HUES64 (cell line): Measurements from ENCODE around the gene PRPF19.

Experiments used
- H3K27ac ChIP-seq: 2 replicates; pipeline ENCODE4 v1.7.0; 2013; ENCODE audit warnings: low read depth, low read length, inconsistent platforms
- H3K27me3 ChIP-seq: 2 replicates; pipeline ENCODE4 v1.6.1; 2013; ENCODE audit warnings: mild to moderate bottlenecking, low read length; ENCODE audit not compliant: insufficient read depth
- H3K36me3 ChIP-seq: 2 replicates; pipeline ENCODE4 v1.6.1; 2013; ENCODE audit warnings: mild to moderate bottlenecking, low read length; ENCODE audit not compliant: insufficient read depth
- H3K4me1 ChIP-seq: 2 replicates; pipeline ENCODE4 v1.6.1; 2013; ENCODE audit warnings: mild to moderate bottlenecking, low read length, moderate library complexity; ENCODE audit not compliant: insufficient read depth
- H3K4me3 ChIP-seq: 2 replicates; pipeline ENCODE4 v1.5.1; 2013; ENCODE audit warnings: mild to moderate bottlenecking, low read length, moderate library complexity
- H3K9ac ChIP-seq: 2 replicates; pipeline ENCODE4 v1.6.1; 2013; ENCODE audit warnings: mild to moderate bottlenecking, low read depth, low read length
- H3K9me3 ChIP-seq: 2 replicates; pipeline ENCODE4 v1.6.1; 2013; ENCODE audit warnings: low read depth, low read length; ENCODE audit not compliant: insufficient read depth
- WGBS: fragments of 150-250, 120-280 bp; methylation state at CpG from one replicate; pipeline ENCODE4 v1.1.7; 2013; ENCODE audit warnings: missing lambda C conversion rate; 5-methylcytosine and 5-hydroxymethylcytosine counted together

PRPF19 gene

GRCh38 chr11:60862171-60862570, 44.2 kb downstream of the PRPF19 start:
- H3K36me3 ChIP-seq: no peaks in the 10 kb centered on the region
- H3K4me3 ChIP-seq: no peak overlapping the region
- H3K9ac ChIP-seq: no peak overlapping the region
- H3K4me1 ChIP-seq: no peaks in the 10 kb centered on the region
- no peaks in the 10 kb centered on the region for H3K27me3 ChIP-seq
- WGBS: 94% methylated on average over 9 of the region's 9 CpGs
- no peaks in the 10 kb centered on the region for H3K9me3 ChIP-seq
- H3K27ac ChIP-seq: no peak overlapping the region

- Histone ChIP-seq H3K4me3 (no peak overlapping the region), H3K4me1 (no peaks in the 10 kb centered on the region), H3K27ac (no peak overlapping the region), H3K36me3 (no peaks in the 10 kb centered on the region), H3K9ac (no peak overlapping the region), H3K27me3 (peaks cover 4% of the 10 kb centered on the region; the same call in 1 of the 2 replicates), H3K9me3 (no peaks in the 10 kb centered on the region)
- 77% methylated on average over 7 of the region's 7 CpGs for WGBS
Measured at GRCh38 chr11:60860943-60861342, 45.4 kb downstream of the PRPF19 start.

GRCh38 chr11:60859616-60860250, 46.7 kb downstream of the PRPF19 start:
- 94% methylated on average over 15 of the region's 15 CpGs for WGBS
- peaks cover 4% of the 10 kb centered on the region; the same call in 1 of the 2 replicates for H3K27me3 ChIP-seq
- no peaks in the 10 kb centered on the region for H3K36me3 ChIP-seq
- H3K27ac ChIP-seq: no peak overlapping the region
- no peaks in the 10 kb centered on the region for H3K9me3 ChIP-seq
- no peak overlapping the region for H3K4me3 ChIP-seq
- H3K9ac ChIP-seq: no peak overlapping the region
- no peaks in the 10 kb centered on the region for H3K4me1 ChIP-seq

GRCh38 chr11:60858731-60859464, 47.5 kb downstream of the PRPF19 start:
- WGBS: 88% methylated on average over 4 of the region's 4 CpGs
- Histone ChIP-seq H3K27me3 (peaks cover 10% of the 10 kb centered on the region), H3K4me3 (no peak overlapping the region), H3K4me1 (no peaks in the 10 kb centered on the region), H3K9me3 (no peaks in the 10 kb centered on the region), H3K27ac (no peak overlapping the region), H3K9ac (no peak overlapping the region), H3K36me3 (no peaks in the 10 kb centered on the region)

- Histone ChIP-seq H3K36me3 (no peaks in the 10 kb centered on the region), H3K9ac (no peak overlapping the region), H3K4me3 (no peak overlapping the region), H3K4me1 (no peaks in the 10 kb centered on the region), H3K9me3 (no peaks in the 10 kb centered on the region), H3K27me3 (peaks cover 17% of the 10 kb centered on the region), H3K27ac (no peak overlapping the region)
- 91% methylated on average over 8 of the region's 8 CpGs for WGBS
Measured at GRCh38 chr11:60858236-60858635, 48.1 kb downstream of the PRPF19 start.

- Histone ChIP-seq H3K27me3 (peaks cover 23% of the 10 kb centered on the region), H3K9ac (no peak overlapping the region; the same call in 1 of the 2 replicates), H3K4me3 (no peak overlapping the region), H3K27ac (no peak overlapping the region), H3K36me3 (no peaks in the 10 kb centered on the region), H3K9me3 (no peaks in the 10 kb centered on the region), H3K4me1 (no peaks in the 10 kb centered on the region)
- WGBS: 97% methylated on average over 5 of the region's 5 CpGs
Measured at GRCh38 chr11:60857378-60858232, 48.8 kb downstream of the PRPF19 start.

- Histone ChIP-seq H3K36me3 (peaks cover 7% of the 10 kb centered on the region), H3K4me1 (0 out of 2 replicates have a peak, but pooled peaks cover 9% of the 10 kb centered on the region), H3K9me3 (no peaks in the 10 kb centered on the region), H3K4me3 (no peak within 1 kb of the TSS), H3K9ac (no peak within 1 kb of the TSS), H3K27me3 (peaks cover 33% of the 10 kb centered on the region), H3K27ac (no peak within 1 kb of the TSS)
- WGBS: 89% methylated on average over 13 of the region's 14 CpGs
Measured at GRCh38 chr11:60855726-60856633, 50.4 kb downstream of the PRPF19 start, which contains the start of gene PTGDR2. TSS of gene PTGDR2 (minus strand) at chr11:60855950. CDS start at chr11:60853722, 2,228 bp downstream.

GRCh38 chr11:60854847-60855725, 51.3 kb downstream of the PRPF19 start:
- WGBS: 82% methylated on average over 7 of the region's 8 CpGs
- Histone ChIP-seq H3K4me3 (no peak overlapping the region), H3K9me3 (no peaks in the 10 kb centered on the region), H3K9ac (no peak overlapping the region), H3K36me3 (peaks cover 16% of the 10 kb centered on the region), H3K27ac (no peak overlapping the region), H3K4me1 (0 out of 2 replicates have a peak, but pooled peaks cover 9% of the 10 kb centered on the region), H3K27me3 (peaks cover 33% of the 10 kb centered on the region)

GRCh38 chr11:60854140-60854846, 52.1 kb downstream of the PRPF19 start:
- no peaks in the 10 kb centered on the region for H3K9me3 ChIP-seq
- H3K4me3 ChIP-seq: no peak overlapping the region
- peaks cover 24% of the 10 kb centered on the region for H3K36me3 ChIP-seq
- H3K9ac ChIP-seq: no peak overlapping the region
- peaks cover 33% of the 10 kb centered on the region for H3K27me3 ChIP-seq
- WGBS: 90% methylated on average over 8 of the region's 8 CpGs
- H3K4me1 ChIP-seq: 0 out of 2 replicates have a peak, but pooled peaks cover 9% of the 10 kb centered on the region
- H3K27ac ChIP-seq: no peak overlapping the region
